ENCODE data around the gene TPSB2. TPM values are rescaled to one million over a fixed set of nuclear protein-coding genes. Genes with fewer than 3 reads are reported as not detected.

The TPSB2 gene
- total RNA-seq, 6 experiments from 2014 or later, result 0.24 to 1.6 (median 0.83) TPM; not detected in 2

GRCh38 chr16:1276580-1276878, 46.5 kb upstream of the TPSB2 start:
- ATAC-seq (no peak), DNase-seq (no peak)
- Histone ChIP-seq H3K36me3 (no peaks in the 10 kb centered on the region), H3K27me3 (no peaks in the 10 kb centered on the region), H3K4me3 (no peak overlapping the region), H3K4me1 (no peaks in the 10 kb centered on the region), H3K9me3 (no peaks in the 10 kb centered on the region), H3K27ac (no peak overlapping the region)
- intact Hi-C loops (cut with DNase I), result no loop called here
- WGBS (ENCODE audit: insufficient coverage, low coverage, low lambda C conversion rate, missing lambda C conversion rate), result 40% methylated on average over 1 of the region's 14 CpGs
- TF ChIP-seq POLR2A (IDR thresholded peaks at IDR 0.05) (no peak), CTCF (IDR thresholded peaks at IDR 0.05) (no peak)

GRCh38 chr16:1275791-1276579, 46.0 kb upstream of the TPSB2 start:
- H3K27ac ChIP-seq, result no peak overlapping the region
- intact Hi-C loops (cut with DNase I), result no loop called here
- TF ChIP-seq CTCF (IDR thresholded peaks at IDR 0.05) (no peak), POLR2A (IDR thresholded peaks at IDR 0.05) (no peak)
- DNase-seq, result no peak
- no peaks in the 10 kb centered on the region for H3K27me3 ChIP-seq
- H3K4me3 ChIP-seq, result no peak overlapping the region
- no peaks in the 10 kb centered on the region for H3K9me3 ChIP-seq
- 59% methylated on average over 10 of the region's 30 CpGs for WGBS (ENCODE audit: insufficient coverage, low coverage, low lambda C conversion rate, missing lambda C conversion rate)
- no peaks in the 10 kb centered on the region for H3K36me3 ChIP-seq
- ATAC-seq, result no peak
- H3K4me1 ChIP-seq, result no peaks in the 10 kb centered on the region

- intact Hi-C loops (cut with DNase I), result no loop called here
- no peaks in the 10 kb centered on the region for H3K27me3 ChIP-seq
- no peak for TF ChIP-seq CTCF (IDR thresholded peaks at IDR 0.05)
- no peak for TF ChIP-seq POLR2A (IDR thresholded peaks at IDR 0.05)
- no peak overlapping the region for H3K27ac ChIP-seq
- H3K4me3 ChIP-seq, result no peak overlapping the region
- no peaks in the 10 kb centered on the region for H3K9me3 ChIP-seq
- no peak for ATAC-seq
- H3K4me1 ChIP-seq, result no peaks in the 10 kb centered on the region
- no peaks in the 10 kb centered on the region for H3K36me3 ChIP-seq
- 89% methylated on average over 5 of the region's 7 CpGs for WGBS (ENCODE audit: insufficient coverage, low coverage, low lambda C conversion rate, missing lambda C conversion rate)
- no peak for DNase-seq
Measured at GRCh38 chr16:1274767-1275166, 44.8 kb upstream of the TPSB2 start.

- Histone ChIP-seq H3K9me3 (no peaks in the 10 kb centered on the region), H3K27ac (no peak overlapping the region), H3K27me3 (no peaks in the 10 kb centered on the region), H3K4me1 (no peaks in the 10 kb centered on the region), H3K4me3 (no peak overlapping the region), H3K36me3 (no peaks in the 10 kb centered on the region)
- ATAC-seq, result no peak
- WGBS (ENCODE audit: insufficient coverage, low coverage, low lambda C conversion rate, missing lambda C conversion rate), result 60% methylated on average over 1 of the region's 15 CpGs
- no peak for DNase-seq
- intact Hi-C loops (cut with DNase I), result no loop called here
- no peak for TF ChIP-seq POLR2A (IDR thresholded peaks at IDR 0.05)
- TF ChIP-seq CTCF (IDR thresholded peaks at IDR 0.05), result no peak
Measured at GRCh38 chr16:1273816-1274215, 43.8 kb upstream of the TPSB2 start.

Data from right lobe of liver (tissue), 6 donors.